Activated CD4-positive, alpha-beta T cell treated with anti-CD3 and anti-CD28 coated beads, Interleukin-2, amount 10 ng/mL, durations not matched to agents 7 days and 5 days (primary cell): ENCODE data around the gene SLIT1. TPM values are rescaled to one million over a fixed set of nuclear protein-coding genes. Genes with fewer than 3 reads are reported as not detected.
A peak's percentile ranks its signal among the peaks of the same experiment; 100 is the strongest.

Experiments used
- CTCF ChIA-PET: fragments of 350-600 bp; sonication (Branson Sonifier 250); formaldehyde crosslinking; loops from one replicate; lab custom pipeline; 2021; ENCODE audit warnings: antibody characterized with exemption; lab: Charles Lee
- POLR2A ChIA-PET: fragments of 350-600 bp; sonication (Branson Sonifier 250); formaldehyde crosslinking; loops from one replicate; lab custom pipeline; 2021; ENCODE audit warnings: antibody characterized with exemption; lab: Charles Lee
- DNase-seq: peaks from one replicate; pipeline ENCODE4 v3.0.0-alpha.2; 2020
- H3K27ac Mint-ChIP-seq: one replicate; pipeline ENCODE4 v1.8.0; 2021; ENCODE audit warnings: mild to moderate bottlenecking, moderate library complexity, mixed read lengths
- H3K27me3 Mint-ChIP-seq: one replicate; pipeline ENCODE4 v1.8.0; 2021; ENCODE audit warnings: mixed read lengths
- H3K36me3 Mint-ChIP-seq: one replicate; pipeline ENCODE4 v1.8.0; 2021; ENCODE audit warnings: low read depth, mixed read lengths
- H3K4me1 Mint-ChIP-seq: one replicate; pipeline ENCODE4 v1.8.0; 2021; ENCODE audit warnings: mixed read lengths
- H3K4me3 Mint-ChIP-seq: one replicate; pipeline ENCODE4 v1.8.0; 2021; ENCODE audit warnings: mild to moderate bottlenecking, moderate library complexity, mixed read lengths
- H3K9me3 Mint-ChIP-seq: one replicate; pipeline ENCODE4 v1.8.0; 2021; ENCODE audit warnings: mixed read lengths
- total RNA-seq, 2 experiments: library from RNA; stranded (reverse); gene quantifications; one replicate each; pipeline ENCODE4 v1.2.3, GENCODE V29; 2021

SLIT1 gene
- total RNA-seq: 1 to 10 TPM; 1.2 to 1.6 TPM

DNA sequence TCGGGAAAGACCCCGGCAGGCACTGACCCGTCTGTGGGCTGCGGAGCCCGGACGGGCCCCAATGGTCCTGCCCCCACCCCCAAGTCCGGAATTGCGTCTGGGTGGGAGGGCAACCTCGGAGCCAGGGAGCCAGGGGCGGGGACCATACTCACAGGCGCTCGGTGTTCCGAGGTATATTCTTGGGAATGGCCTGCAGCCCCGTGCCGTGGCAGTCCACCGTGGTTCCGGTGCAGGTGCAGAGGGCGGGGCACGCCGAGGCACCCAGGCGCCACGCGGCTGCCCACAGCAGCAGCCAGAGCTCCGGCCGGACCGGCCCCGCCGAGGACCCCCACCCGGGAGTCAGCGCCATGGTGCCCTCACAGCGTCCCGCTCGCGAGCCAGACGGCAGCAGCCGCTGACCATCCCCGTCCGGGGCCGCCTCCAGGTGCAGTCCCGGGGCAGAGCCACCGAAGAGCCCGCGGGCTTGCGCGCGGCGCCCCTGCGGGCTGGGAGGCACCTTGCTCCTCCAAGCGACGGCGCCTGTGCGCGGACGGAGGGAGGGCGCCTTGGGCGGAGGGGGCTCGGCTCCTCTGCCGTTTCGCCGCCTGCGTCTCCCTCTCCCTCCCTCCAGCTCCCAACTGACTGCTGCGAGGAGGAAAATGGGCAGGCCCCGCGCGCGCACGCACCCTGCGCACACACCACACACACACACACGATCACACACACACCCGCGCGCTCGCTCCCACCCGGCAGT lies at the start of gene SLIT1:
Gene SLIT1, minus strand, starts transcription at position 634 of the 733 bp plus-strand sequence. Its CDS starts 285 bp downstream, at position 349.
- ChIA-PET POLR2A (no interaction called here), CTCF (interaction anchor here (2.9 kb wide), 1 partner anchor 11 kb away, joined by 10 read pairs; no protein-coding TSS in a partner anchor)
- no peak within 1 kb of the TSS for H3K4me3 Mint-ChIP-seq
- H3K27me3 Mint-ChIP-seq: peaks cover 49% of the 10 kb centered on the region
- no peaks in the 10 kb centered on the region for H3K9me3 Mint-ChIP-seq
- no peak within 1 kb of the TSS for H3K27ac Mint-ChIP-seq
- peaks cover 5% of the 10 kb centered on the region for H3K4me1 Mint-ChIP-seq
- DNase-seq: no peak
- no peaks in the 10 kb centered on the region for H3K36me3 Mint-ChIP-seq

DNA sequence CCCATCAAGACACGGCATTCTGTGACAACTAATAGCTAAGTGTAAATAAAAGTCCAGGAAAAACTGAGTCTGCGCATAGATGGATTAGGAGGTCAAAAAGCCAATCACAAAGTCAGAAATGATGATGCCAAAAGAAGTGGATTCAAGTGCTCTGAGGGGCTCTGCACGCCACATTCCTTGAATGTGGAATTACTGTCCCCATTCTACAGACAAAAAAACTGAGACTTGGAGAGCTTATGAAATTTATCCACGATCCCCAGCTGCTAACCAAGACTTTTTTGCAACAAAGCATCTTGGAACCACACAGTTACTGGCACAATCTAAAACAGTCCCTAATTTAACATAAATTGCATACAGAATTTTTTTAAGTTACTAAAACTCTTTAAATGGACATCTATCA lies 49.6 kb upstream of the SLIT1 start:
- CTCF ChIA-PET: interaction anchor here (0.6 to 2.2 kb wide), 4 partner anchors 10 to 163 kb away, joined by 3 to 6 read pairs (median 3); no protein-coding TSS in a partner anchor

DNA sequence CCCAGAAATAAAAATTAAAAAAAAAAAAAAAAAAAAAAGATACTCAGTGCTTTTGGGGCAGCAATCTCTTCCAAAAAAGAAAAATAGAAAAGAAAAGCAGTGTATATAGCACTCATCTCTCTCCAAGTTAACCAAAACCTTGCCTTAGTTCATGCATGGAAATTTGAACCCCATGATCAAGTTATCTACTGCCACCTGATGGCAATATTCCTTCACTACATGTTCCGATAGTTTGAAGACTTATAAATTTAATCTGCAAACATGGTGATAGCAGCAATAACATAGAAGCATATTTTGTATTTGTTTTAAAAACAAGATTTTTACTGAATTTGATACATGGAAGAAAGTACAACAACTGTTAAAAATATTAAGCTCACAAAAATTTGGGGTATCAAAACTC lies 48.6 kb upstream of the SLIT1 start:
- peaks cover 19% of the 10 kb centered on the region for H3K36me3 Mint-ChIP-seq
- ChIA-PET CTCF (interaction anchor here (1.2 to 2.2 kb wide), 3 partner anchors 17 to 152 kb away, joined by 3 to 6 read pairs (median 4); no protein-coding TSS in a partner anchor), POLR2A (no interaction called here)
- no peak overlapping the region for H3K4me3 Mint-ChIP-seq
- DNase-seq: peak; percentile 17
- peaks cover 2% of the 10 kb centered on the region for H3K4me1 Mint-ChIP-seq
- H3K9me3 Mint-ChIP-seq: no peaks in the 10 kb centered on the region
- no peak overlapping the region for H3K27ac Mint-ChIP-seq
- no peaks in the 10 kb centered on the region for H3K27me3 Mint-ChIP-seq

More for the DNA sequence above, 49.6 kb upstream of the SLIT1 start:
- Mint-ChIP-seq H3K27me3 (no peaks in the 10 kb centered on the region), H3K27ac (no peak overlapping the region), H3K4me3 (no peak overlapping the region), H3K4me1 (peaks cover 2% of the 10 kb centered on the region), H3K9me3 (no peaks in the 10 kb centered on the region), H3K36me3 (peaks cover 10% of the 10 kb centered on the region)
- POLR2A ChIA-PET: no interaction called here
- no peak for DNase-seq

GRCh38 chr10:97230146-97230545 lies 44.4 kb upstream of the SLIT1 start:
- peaks cover 48% of the 10 kb centered on the region for H3K36me3 Mint-ChIP-seq
- POLR2A ChIA-PET: no interaction called here
- no peak overlapping the region for H3K4me3 Mint-ChIP-seq
- DNase-seq: no peak
- no peak overlapping the region for H3K27ac Mint-ChIP-seq
- H3K4me1 Mint-ChIP-seq: peaks cover 3% of the 10 kb centered on the region
- no peaks in the 10 kb centered on the region for H3K27me3 Mint-ChIP-seq
- H3K9me3 Mint-ChIP-seq: no peaks in the 10 kb centered on the region
- CTCF ChIA-PET: interaction anchor here (2.3 kb wide), 1 partner anchor 12 kb away, joined by 4 read pairs; no protein-coding TSS in a partner anchor

DNA sequence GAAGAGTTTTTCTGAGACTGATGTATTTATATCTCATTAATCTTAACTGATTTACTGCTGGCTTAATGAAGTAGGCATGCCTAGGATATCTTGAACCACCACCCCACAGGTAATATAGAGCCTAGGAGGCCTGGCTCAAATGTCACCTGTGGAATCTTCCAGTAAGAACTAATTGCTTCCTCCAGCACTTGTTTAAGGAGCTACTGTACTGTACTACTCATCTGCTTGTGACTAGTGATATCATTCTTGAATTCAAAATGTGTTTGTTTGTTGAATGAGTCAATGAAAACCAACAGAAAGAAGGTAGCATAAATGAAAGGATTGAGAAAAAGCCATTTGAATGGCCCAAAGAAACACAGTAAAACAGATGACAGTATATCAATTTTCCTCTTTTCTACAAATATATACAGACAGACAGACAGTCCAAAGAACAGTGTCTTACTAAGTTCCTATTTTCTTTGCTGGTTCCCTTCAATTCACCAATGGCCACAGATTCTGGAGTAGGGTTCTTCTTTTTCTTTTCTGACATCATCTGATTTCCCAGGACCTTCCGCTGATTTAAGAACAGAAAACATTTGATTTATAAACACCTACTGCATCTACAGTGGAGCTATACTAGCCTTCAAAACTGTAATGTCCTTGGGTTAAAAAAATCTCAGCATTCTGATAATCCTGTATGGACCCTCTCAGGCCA lies 43.7 kb upstream of the SLIT1 start:
- H3K4me1 Mint-ChIP-seq: peaks cover 9% of the 10 kb centered on the region
- H3K4me3 Mint-ChIP-seq: no peak overlapping the region
- CTCF ChIA-PET: interaction anchor here (0.5 kb wide), 1 partner anchor 836 kb away, joined by 3 read pairs; no protein-coding TSS in a partner anchor
- POLR2A ChIA-PET: no interaction called here
- no peak for DNase-seq
- H3K9me3 Mint-ChIP-seq: no peaks in the 10 kb centered on the region
- peaks cover 52% of the 10 kb centered on the region for H3K36me3 Mint-ChIP-seq
- H3K27ac Mint-ChIP-seq: no peak overlapping the region
- no peaks in the 10 kb centered on the region for H3K27me3 Mint-ChIP-seq

DNA sequence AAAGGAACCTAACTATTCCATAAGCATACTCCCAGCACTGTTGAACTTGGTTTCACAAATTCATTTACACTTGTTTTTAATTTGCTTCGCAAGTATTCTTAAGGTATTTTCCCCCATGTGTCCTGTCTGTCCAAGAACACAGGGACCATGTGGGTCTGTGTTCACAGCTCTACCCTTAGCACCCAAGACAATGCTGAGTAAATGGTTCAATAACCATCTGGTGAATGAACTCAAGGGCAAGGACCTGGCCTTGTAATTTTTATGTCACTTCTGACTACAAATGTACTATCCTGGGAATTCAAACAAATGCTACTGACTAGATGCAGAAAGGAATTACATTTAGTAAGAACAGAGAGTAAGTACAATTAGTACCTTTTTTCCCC lies 43.0 kb upstream of the SLIT1 start:
- CTCF ChIA-PET: no interaction called here
- no peak overlapping the region for H3K27ac Mint-ChIP-seq

GRCh38 chr10:97228130-97228774 lies 42.5 kb upstream of the SLIT1 start:
- H3K4me3 Mint-ChIP-seq: no peak overlapping the region
- H3K4me1 Mint-ChIP-seq: peaks cover 9% of the 10 kb centered on the region
- DNase-seq: no peak
- peaks cover 54% of the 10 kb centered on the region for H3K36me3 Mint-ChIP-seq
- CTCF ChIA-PET: no interaction called here
- H3K27me3 Mint-ChIP-seq: no peaks in the 10 kb centered on the region
- POLR2A ChIA-PET: no interaction called here
- H3K27ac Mint-ChIP-seq: no peak overlapping the region
- H3K9me3 Mint-ChIP-seq: no peaks in the 10 kb centered on the region

More for the DNA sequence above, 43.0 kb upstream of the SLIT1 start:
- Mint-ChIP-seq H3K9me3 (no peaks in the 10 kb centered on the region), H3K27me3 (no peaks in the 10 kb centered on the region), H3K4me1 (peaks cover 9% of the 10 kb centered on the region), H3K4me3 (no peak overlapping the region), H3K36me3 (peaks cover 52% of the 10 kb centered on the region)
- POLR2A ChIA-PET: no interaction called here
- no peak for DNase-seq

- CTCF ChIA-PET: no interaction called here
- H3K27me3 Mint-ChIP-seq: no peaks in the 10 kb centered on the region
- peaks cover 57% of the 10 kb centered on the region for H3K36me3 Mint-ChIP-seq
- peaks cover 11% of the 10 kb centered on the region for H3K4me1 Mint-ChIP-seq
- no peak for DNase-seq
- no peaks in the 10 kb centered on the region for H3K9me3 Mint-ChIP-seq
- POLR2A ChIA-PET: no interaction called here
- H3K27ac Mint-ChIP-seq: no peak overlapping the region
- no peak overlapping the region for H3K4me3 Mint-ChIP-seq
Measured at GRCh38 chr10:97226398-97226797, 40.6 kb upstream of the SLIT1 start.

DNA sequence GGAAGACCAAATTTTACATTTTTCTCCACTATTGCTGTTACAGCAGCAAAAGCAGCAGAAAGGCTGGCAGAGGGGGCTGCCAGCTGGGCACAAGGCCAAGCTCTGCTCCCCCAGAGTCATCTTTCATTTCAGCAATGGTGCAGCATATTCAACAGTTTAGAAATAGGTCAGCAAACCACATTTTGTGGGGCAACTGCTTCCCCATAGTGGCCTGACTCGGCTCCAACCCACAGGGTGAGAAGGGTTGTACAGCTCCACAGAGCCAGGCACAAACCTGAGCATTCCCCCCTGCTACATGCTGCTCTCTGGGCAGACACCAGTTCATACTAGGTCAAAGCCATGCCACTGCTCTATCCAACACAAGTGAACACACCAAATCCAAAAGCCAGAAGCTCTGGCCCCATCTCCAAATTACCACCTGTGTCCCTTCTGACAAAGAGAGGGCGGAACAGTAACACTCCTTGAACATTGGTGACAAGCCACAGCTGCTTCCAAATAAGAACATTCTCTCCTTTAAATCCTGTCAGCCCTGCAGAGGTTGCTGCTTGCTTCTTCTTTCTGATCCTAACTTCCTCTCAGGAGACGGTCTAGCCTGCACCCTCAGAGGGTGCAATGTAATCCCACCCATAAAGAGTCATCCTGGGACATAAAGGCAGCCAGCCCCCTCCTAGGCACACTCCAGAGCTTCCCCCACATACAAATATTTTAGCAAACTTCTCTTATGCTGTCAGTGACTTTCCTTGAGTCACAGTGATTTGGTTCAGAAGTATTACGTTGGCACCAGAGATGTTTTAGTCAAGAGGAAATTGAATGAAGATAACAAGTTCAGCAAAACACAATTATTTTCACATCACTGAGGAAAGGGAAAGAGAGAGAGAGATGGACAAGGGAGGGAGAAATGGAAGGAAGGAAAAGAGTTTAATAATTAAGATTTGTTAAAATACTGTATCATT lies 39.0 kb upstream of the SLIT1 start:
- Mint-ChIP-seq H3K27ac (no peak overlapping the region), H3K4me1 (peaks cover 16% of the 10 kb centered on the region), H3K36me3 (peaks cover 58% of the 10 kb centered on the region), H3K4me3 (no peak overlapping the region), H3K9me3 (no peaks in the 10 kb centered on the region), H3K27me3 (no peaks in the 10 kb centered on the region)
- POLR2A ChIA-PET: no interaction called here
- no peak for DNase-seq
- CTCF ChIA-PET: interaction anchor here (1.3 to 1.8 kb wide), 4 partner anchors 9 to 14 kb away, joined by 3 to 7 read pairs (median 4); no protein-coding TSS in a partner anchor

- DNase-seq: no peak
- Mint-ChIP-seq H3K36me3 (peaks cover 47% of the 10 kb centered on the region), H3K27me3 (no peaks in the 10 kb centered on the region), H3K27ac (no peak overlapping the region), H3K4me3 (no peak overlapping the region), H3K4me1 (peaks cover 35% of the 10 kb centered on the region), H3K9me3 (no peaks in the 10 kb centered on the region)
- CTCF ChIA-PET: interaction anchor here (0.7 to 2.8 kb wide), 3 partner anchors 11 to 96 kb away, joined by 3 to 12 read pairs (median 4); partner anchors contain the start of gene FRAT1
- POLR2A ChIA-PET: no interaction called here
Measured at GRCh38 chr10:97222326-97222961, 36.7 kb upstream of the SLIT1 start.

- POLR2A ChIA-PET: no interaction called here
- peaks cover 39% of the 10 kb centered on the region for H3K4me1 Mint-ChIP-seq
- no peaks in the 10 kb centered on the region for H3K9me3 Mint-ChIP-seq
- no peak overlapping the region for H3K27ac Mint-ChIP-seq
- peaks cover 32% of the 10 kb centered on the region for H3K36me3 Mint-ChIP-seq
- H3K4me3 Mint-ChIP-seq: no peak overlapping the region
- CTCF ChIA-PET: interaction anchor here (1.0 to 2.8 kb wide), 5 partner anchors 10 to 195 kb away, joined by 3 to 12 read pairs (median 5); no protein-coding TSS in a partner anchor
- H3K27me3 Mint-ChIP-seq: no peaks in the 10 kb centered on the region
- no peak for DNase-seq
Measured at GRCh38 chr10:97220355-97220754, 34.6 kb upstream of the SLIT1 start.
